Stimulated activated CD8-positive, alpha-beta memory T cell treated with anti-CD3 and anti-CD28 coated beads, Interleukin-7, amount 100 ng/mL, for 1 hour (primary cell): ENCODE data around the gene CCDC127.

ENCODE experiments used
- DNase-seq, 2 donors: peaks; one replicate each; pipeline ENCODE4 v3.0.0-alpha.2; 2020; ENCODE audit warnings: low read depth in 2 of 2

CCDC127 gene

DNA sequence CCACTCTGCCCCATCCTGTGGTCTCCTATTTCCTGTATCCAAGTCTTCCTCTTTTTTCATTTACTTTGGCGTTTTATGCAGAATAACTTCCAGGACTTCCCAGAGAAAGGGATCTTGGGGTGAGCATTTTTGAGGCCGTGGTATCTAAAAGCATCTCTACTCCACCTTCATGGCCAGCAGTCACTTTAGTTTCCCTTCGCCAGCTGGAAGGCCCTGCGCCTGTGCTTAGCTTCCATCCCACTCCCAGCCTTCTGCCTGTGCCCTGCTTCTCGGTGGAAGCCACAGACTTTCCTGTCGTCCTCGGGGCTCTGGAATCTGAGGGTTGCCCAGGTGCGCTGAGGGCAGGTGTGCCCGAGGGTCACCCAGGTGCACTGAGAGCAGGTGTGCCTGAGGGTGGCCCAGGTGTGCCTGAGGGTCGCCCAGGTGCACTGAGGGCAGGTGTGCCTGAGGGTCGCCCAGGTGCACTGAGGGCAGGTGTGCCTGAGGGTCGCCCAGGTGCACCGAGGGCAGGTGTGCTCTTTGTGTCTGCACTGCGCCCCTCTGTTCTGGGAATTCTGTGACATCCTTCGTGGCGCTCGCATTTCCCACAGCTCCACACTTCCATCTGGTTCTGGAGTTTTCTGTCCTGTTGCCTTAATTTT is 59.0 kb downstream of the CCDC127 start:
- no peak for DNase-seq

DNA sequence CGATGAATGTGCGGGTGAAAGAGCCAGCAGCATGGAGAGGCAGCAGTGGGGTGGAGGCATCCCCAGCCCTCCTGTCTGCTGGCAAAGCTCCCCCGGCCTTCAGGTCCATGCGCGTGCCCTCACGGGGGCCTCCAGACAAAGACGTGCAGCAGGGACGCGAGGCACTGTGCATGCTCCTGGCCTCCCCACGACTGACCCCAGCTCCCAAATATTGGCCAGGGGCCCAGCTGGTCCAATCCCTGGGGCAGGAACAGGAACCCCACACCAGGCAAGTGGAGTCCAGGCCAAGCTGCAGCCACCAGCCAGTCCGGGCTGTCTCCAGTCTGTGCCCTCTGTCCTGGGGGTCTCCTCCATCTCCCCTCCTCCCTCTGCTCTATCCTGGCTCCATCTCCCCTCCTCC is 60.2 kb downstream of the CCDC127 start:
- DNase-seq, result no peak

DNA sequence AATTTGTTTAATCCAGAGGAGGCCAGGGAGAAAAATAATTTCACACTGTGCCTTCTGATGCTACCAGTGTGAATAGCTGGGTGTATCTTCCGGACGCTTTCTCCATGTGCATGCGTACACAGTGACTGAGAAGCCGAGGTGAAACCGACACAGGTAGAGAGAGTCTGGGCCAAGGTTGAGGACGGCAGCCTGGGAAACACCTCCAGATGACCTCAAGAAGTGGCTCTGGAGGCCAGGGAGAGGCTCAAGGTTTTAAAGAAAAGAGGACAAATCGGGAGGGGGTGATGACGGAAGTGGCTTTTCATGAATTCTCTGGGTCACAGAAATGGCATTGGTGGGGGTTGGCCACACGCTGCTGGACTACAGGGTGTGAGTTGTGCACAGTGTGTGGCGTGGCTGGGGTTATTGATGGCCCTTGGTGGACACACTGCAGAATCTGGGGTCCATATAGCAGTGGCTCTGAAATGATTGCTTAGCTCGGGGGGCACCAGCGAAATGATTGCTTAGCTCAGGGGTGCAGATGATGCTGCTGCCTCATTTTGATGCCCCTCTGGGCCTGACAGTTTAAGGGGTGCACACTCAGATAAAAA is 60.7 kb downstream of the CCDC127 start:
- no peak for DNase-seq

DNA sequence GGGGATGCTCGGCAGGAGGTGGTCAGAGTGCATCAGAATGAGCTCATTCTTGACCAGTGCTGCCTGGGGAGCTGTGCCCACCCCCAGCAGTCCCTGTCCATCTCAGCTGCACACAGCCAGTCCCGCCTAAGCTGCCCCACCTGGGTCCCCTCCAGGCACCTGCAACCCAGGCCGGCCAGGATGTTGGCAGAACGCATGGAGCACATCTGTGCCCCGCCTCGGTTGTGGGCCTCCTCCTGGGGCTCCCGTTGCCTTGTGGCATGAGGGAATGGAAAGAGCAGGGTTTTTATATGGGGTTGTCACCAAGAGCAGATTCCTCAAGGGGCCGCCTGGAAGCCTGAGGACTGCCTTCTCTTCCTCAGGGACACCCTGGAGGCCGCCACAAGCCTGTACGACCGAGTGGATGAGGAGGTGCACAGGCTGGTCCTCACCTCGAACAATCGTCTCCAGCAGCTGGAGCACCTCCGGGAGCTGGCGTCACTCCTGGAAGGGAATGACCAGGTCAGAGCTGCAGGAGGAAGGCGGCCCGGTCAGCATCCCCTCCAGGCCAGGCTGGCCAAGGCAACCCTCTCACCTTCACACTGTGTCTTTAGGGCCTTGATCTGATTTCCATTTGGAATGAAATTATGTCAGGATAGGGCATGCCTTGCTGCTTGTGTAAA is 61.4 kb downstream of the CCDC127 start:
- DNase-seq, result no peak

DNA sequence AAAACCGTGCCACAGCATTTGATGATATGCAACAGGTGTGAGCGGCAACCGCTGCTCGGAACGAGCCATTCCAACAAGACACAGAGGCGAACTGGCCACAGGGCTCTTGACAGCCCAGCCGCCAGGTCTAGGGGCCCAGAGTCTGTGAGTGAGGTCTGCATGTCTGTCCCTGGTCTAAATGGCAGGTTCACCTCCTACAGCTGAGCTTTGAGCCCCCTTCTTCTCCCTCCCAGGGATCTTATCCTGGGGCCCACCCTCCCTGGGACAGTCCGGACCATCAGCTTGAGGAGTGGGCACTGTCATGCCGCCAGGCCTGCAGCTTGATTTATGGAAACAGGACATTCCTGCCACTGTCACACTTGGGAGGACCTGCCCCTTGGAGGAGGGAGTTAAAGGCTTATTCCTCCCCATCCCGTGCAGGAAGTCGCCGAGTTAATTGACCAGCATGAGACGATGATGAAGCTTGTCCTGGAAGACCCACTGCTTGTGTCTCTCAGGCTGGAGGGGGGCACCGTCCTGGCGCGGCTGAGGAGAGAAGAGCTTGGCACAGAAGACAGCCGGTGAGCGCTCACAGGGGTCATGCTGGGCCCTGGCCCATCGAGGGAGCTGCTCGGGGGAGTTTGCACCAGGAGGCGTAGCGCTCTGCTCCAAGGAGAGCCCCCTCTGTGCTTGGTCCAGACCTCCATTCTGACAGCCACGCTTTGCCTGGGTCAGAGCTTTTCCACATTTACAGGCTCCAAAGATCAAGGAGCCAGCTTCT is 62.1 kb downstream of the CCDC127 start:
- DNase-seq, result no peak

- no peak for DNase-seq
Observed at GRCh38 chr5:154826-155225, 63.1 kb downstream of the CCDC127 start.

GRCh38 chr5:154236-154635 is 63.7 kb downstream of the CCDC127 start:
- DNase-seq, result no peak

DNA sequence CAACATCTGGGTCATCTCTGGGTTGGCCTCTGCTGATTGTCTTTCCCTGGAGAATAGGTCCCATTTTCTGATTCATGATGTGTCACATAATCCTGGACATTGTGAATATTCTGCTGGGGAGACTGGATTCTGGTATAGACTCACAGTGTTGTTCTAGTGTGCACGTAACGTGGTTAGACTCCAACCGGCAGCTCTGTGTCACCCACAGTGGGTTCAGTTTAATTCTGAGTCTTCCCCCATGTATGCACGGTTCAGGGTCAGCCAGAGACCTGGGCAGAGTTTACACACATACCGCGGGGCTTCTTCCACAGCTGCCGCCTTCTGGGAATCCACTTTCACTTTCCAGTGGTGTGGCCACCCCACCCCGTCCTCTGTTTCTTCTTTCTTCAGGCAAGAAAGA is 64.7 kb downstream of the CCDC127 start:
- DNase-seq, result no peak

- no peak for DNase-seq
Observed at GRCh38 chr5:152077-152476, 65.9 kb downstream of the CCDC127 start.

- no peak for DNase-seq
Observed at GRCh38 chr5:150746-151145, 67.2 kb downstream of the CCDC127 start.

GRCh38 chr5:149745-150485 is 68.0 kb downstream of the CCDC127 start:
- DNase-seq, result no peak

GRCh38 chr5:147751-148150 is 70.2 kb downstream of the CCDC127 start:
- DNase-seq, result no peak
